ENCODE results near the gene SYDE1.

DNA sequence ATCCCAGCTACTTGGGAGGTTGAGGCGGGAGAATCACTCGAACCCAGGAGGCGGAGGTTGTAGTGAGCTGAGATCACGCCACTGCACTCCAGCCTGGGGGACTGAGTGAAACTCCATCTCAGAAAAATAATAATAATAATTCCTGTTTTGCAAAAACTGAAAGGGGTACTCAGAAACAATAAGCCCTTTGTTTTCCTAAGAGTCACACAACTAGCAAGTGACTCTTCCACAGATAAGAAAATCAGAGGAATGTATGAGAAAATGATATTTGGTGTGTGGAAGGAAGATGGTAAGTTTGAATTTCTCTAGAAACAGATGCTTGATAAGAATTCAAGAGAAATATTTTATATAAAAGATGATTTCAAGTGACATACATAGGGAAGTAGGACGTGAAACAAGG, 35.1 kb downstream of the SYDE1 start:
- no peak for TF ChIP-seq POLR2A (IDR thresholded peaks at IDR 0.05)
- TF ChIP-seq, protein P1, sequence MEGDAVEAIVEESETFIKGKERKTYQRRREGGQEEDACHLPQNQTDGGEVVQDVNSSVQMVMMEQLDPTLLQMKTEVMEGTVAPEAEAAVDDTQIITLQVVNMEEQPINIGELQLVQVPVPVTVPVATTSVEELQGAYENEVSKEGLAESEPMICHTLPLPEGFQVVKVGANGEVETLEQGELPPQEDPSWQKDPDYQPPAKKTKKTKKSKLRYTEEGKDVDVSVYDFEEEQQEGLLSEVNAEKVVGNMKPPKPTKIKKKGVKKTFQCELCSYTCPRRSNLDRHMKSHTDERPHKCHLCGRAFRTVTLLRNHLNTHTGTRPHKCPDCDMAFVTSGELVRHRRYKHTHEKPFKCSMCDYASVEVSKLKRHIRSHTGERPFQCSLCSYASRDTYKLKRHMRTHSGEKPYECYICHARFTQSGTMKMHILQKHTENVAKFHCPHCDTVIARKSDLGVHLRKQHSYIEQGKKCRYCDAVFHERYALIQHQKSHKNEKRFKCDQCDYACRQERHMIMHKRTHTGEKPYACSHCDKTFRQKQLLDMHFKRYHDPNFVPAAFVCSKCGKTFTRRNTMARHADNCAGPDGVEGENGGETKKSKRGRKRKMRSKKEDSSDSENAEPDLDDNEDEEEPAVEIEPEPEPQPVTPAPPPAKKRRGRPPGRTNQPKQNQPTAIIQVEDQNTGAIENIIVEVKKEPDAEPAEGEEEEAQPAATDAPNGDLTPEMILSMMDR (IDR thresholded peaks at IDR 0.05): no peak

Measured in gastroesophageal sphincter (tissue), 3 donors.